Occipital lobe (tissue), 2 donors: Measurements from ENCODE around the gene CENPU. TPM values are rescaled to one million over a fixed set of nuclear protein-coding genes. Genes with fewer than 3 reads are reported as not detected.

Experiments
- DNase-seq: peaks from one replicate; lab custom pipeline; 2025; lab: John Stamatoyannopoulos, UW
- total RNA-seq: library from RNA; depleted of rRNA; stranded (reverse); fragments of >200 nt; gene quantifications from one replicate; pipeline ENCODE4 v1.2.3, GENCODE V29; 2014

CENPU gene
- total RNA-seq, 1 donor from 2014 or later: 3.6 TPM

DNA sequence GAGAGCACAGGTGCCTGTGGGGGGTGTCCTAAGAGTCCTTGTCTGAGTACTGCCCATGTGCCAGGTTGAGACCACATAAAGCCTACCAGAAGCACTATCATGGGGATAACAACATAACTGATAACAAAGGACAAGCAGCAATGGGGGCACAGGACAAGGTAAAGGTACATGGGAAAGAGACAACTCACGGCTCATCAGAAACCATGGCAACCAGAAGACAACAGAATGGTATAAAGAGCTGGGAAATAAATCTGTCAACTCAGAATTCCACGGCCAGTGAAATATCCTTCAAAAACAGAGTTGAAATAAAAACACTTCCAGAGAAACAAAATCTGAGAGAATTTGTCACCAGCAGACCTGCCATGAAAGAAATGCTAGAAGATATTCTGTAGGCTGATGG, 20.0 kb downstream of the CENPU start:
- no peak for DNase-seq

- no peak for DNase-seq
Measured at GRCh38 chr4:184712322-184712721, 21.6 kb downstream of the CENPU start.

- no peak for DNase-seq
Measured at GRCh38 chr4:184706453-184706852, 27.4 kb downstream of the CENPU start.

GRCh38 chr4:184705692-184706091, 28.2 kb downstream of the CENPU start:
- no peak for DNase-seq

- no peak for DNase-seq
Measured at GRCh38 chr4:184702114-184702513, 31.8 kb downstream of the CENPU start.

GRCh38 chr4:184699941-184700340, 34.0 kb downstream of the CENPU start:
- DNase-seq: no peak

DNA sequence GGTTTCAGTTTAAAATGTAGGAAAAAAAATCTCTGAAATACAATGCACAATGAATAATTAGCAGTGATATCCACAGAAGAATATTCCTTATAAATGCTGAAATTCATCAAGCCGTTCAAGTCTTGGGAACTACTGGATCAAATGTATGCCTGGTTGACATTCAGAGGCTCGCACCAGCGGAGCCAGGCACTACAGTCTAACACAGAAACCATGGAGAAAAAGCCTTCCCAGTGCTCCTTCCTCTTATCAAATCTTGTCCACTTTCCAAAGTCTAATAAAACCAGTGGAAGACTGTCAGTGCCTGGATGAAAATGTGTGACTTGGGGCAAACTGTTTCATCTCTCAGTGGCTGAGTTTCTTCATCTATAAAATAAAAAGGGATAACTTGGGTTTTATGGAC, 35.9 kb downstream of the CENPU start:
- DNase-seq: no peak

- no peak for DNase-seq
Measured at GRCh38 chr4:184695178-184695896, 38.6 kb downstream of the CENPU start.

DNA sequence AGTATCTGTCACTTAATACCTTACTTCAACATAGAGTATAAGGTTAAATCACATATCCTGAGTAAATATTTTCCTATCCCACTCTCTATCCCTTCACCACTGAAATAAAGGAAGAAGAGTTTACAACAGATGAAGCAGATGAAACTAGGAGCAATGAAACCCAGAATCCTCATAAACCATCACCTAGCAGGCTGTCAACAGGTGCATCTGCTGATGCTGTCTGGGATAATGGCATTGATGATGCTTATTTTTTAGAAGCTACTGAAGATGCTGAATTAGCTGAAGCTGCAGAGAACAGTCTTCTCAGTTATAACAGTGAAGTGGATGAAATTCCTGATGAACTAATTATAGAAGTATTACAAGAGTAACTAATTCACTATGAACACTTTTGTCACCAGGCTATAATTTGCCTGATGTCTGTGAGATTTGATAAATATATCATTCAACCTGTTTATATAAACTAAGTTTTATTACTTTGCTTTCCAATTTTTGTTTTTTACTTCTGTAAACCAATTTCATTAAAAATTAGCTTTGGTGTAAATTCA, 39.4 kb downstream of the CENPU start:
- DNase-seq: no peak

DNA sequence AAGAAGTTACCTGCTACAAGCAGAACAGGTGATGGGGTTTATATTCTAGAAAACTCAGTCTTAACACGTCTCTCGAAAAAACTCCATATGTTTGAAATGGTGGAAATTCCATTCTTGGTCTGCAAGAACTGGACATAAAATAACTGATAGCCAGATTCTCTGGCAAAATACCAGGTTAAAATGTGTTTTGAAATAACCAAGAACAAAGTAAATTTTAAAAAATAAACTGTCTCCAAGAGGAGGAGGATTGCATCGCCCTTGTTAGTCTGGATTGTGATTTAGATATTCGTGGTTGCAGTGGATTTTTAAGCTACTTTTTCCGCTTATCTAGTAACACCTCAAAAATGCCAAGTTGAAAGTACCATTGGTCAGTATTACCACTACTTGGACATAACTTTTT, 40.8 kb downstream of the CENPU start:
- no peak for DNase-seq

DNA sequence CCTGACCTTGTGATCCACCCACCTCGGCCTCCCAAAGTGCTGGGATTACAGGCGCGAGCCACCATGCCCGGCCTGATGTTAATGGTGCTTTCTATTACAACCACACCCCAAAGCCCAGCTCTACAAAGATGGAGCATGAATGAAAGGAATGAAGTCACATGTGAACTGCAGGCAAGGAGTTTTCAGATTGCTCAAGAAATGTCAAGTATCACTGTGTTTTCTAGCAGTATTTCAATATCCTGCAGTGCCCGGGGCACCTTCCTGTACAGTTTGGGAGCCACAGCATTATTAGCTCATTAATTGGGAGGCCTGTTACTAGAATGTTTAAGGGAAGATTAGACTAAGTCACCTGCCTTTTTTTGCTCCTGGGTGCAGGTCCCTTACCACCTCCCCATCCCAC, 44.2 kb downstream of the CENPU start:
- DNase-seq: no peak

DNA sequence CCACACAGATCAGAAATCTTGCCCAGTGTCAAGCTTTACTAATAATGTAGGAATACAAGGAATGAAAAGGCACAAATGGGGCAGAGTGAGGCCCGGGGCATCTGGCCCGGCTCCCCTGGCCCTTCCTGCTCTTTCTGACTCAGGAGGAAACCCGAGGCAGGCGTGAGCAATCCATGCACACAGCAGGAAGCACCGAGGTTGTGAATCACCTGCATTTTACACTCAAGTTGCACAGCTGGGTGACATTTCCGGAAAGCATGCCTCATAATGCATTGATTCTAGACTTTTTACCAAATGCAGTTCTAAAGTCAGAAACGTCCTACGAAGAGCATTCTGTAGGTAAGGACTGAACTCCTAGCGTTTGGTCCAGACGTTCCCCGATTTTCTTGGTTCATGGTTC, 45.4 kb downstream of the CENPU start:
- DNase-seq: no peak

DNA sequence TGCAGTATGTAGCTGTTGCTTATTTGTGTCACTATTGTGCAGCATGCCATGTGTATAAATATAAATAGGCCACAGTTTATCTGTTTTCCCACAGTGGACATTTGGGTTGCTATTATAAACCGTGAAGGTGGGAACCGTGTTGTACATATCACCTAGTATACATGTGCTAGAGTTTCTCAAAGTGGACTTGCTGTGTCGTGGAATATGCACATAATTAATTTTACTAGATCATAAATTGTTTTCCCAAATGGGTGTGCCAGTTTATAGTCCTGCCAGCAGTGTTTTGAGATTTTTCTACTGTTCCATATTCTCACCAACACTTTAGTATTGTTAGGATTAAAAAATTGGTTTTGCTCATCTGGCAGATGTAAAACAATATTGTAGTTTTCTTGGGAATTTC, 45.9 kb downstream of the CENPU start:
- DNase-seq: no peak

DNA sequence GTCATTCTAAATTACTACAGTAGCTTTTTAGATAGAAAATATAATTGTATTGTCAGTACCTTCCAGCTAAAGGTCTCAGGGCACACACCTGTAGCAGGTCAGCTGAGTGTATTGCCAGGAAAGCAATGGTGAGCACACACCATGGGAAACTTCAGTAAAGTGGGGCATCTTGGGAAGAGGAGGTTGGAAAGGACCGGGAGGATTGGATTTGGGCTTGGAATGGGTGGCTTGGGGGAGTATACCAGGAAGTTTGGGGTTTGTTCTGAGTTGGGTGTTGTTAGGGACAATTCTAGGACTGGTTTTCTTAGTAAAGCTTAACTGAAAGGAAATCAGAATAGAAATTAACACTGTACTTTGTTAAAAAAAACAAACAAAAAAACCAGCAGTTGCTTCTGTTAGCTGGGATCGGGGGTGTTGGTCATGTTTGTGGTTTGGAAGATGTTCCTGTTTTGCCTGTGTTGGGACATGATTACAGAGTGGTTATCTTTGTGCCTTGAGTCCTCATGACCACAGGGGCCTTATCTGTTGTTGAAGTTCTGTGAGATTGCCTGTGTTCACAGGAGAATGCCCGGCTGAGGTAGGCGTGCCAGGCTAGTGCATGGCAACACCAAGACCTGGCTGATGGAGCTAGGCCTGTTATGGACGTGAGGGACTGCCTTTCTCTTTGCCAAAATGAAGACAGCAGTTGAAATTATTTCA, 49.3 kb downstream of the CENPU start:
- DNase-seq: no peak

- no peak for DNase-seq
Measured at GRCh38 chr4:184681916-184682315, 52.0 kb downstream of the CENPU start.

GRCh38 chr4:184680698-184681097, 53.2 kb downstream of the CENPU start:
- DNase-seq: no peak

DNA sequence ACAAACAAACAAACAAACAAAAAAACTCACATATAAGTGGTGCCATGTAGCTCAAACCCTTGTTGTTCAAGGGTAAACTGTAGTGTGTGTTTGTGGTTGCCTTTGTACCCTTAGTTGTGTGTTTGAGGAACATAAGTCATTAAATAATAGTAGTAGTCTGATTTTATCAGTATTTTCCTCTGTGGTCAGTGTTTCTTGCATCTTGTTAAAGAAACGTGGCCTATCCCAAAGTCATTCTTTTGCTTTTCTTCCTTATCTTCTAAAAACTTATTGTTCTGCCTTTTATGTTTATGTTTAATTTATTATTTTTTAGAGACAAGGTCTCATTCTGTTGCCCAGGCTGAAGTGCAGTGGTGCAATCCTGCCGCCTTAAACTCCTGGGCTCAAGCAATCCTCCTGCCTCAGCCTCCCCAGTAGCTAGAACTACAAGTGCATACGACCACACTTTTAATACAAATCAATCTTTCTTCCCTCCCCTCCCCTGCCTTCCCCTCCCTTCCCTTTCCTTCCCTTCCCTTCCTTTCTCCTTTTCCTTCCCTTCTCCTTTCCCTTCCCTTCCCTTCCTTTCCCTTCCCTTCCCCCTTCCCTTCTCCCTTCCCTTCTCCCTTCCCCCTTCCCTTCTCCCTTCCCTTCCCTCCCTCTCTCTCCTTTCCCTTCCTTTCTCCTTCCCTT, 57.9 kb downstream of the CENPU start:
- no peak for DNase-seq

GRCh38 chr4:184675018-184675417, 58.9 kb downstream of the CENPU start:
- DNase-seq: no peak

- no peak for DNase-seq
Measured at GRCh38 chr4:184674011-184674410, 59.9 kb downstream of the CENPU start.

GRCh38 chr4:184672741-184673140, 61.2 kb downstream of the CENPU start:
- DNase-seq: no peak

GRCh38 chr4:184671101-184671500, 62.8 kb downstream of the CENPU start:
- no peak for DNase-seq

DNA sequence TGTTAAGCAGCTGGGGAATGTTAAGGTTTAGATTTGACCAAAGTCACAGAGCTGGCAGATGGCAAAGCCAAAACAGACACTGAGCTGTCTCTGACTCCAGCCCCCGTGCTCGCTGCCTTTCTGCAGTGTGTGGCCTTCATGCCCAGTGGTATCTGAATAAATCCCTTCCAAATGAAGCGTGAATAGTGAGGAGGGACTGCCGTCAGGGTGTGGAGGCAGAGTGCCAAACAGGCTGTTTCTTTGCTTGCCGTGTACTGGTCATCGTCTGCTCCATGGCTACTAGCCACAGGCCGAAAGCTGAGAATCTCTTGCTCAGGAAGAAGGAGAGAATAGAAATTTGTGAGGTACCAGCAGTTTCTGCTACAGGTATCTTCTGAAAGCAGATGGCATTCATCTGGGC, 64.6 kb downstream of the CENPU start:
- no peak for DNase-seq
